ENCODE measurements around the gene VANGL1.

The VANGL1 gene

DNA sequence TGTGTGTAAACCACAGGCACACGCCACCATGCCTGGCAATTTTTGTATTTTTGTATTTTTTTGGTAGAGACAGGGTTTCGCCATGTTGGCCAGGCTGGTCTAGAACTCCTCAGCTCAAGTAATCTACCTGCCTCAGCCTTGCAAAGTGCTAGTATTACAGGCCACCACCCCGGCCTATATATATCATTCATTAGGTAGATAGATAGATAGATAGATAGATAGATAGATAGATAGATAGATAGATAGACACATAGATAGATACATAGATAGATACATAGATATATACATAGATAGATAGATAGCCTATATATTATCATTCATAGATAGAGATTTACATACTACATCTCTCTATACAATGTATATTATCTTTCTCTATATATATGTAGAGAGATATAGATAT is 46.0 kb downstream of the VANGL1 start:
- Mint-ChIP-seq H3K9me3 (no peaks in the 10 kb centered on the region), H3K4me3 (no peak overlapping the region), H3K27me3 (no peaks in the 10 kb centered on the region), H3K4me1 (ENCODE audit: low read depth) (no peaks in the 10 kb centered on the region), H3K36me3 (ENCODE audit: low read depth) (peaks cover 8% of the 10 kb centered on the region), H3K27ac (no peak overlapping the region)
- DNase-seq: no peak

DNA sequence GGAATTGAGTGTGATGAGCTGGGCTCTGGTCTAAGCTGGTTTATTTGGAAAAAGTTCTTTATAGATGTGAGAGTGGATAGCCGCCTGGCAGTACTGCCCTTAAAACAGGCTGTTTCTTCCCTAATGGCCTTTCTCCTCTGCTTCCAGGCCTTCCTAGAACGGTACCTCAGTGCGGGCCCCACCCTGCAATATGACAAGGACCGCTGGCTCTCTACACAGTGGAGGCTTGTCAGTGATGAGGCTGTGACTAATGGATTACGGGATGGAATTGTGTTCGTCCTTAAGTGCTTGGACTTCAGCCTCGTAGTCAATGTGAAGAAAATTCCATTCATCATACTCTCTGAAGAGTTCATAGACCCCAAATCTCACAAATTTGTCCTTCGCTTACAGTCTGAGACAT is 49.2 kb downstream of the VANGL1 start:
- peaks cover 3% of the 10 kb centered on the region for H3K36me3 Mint-ChIP-seq (ENCODE audit: low read depth)
- no peaks in the 10 kb centered on the region for H3K4me1 Mint-ChIP-seq (ENCODE audit: low read depth)
- no peak for DNase-seq
- no peak overlapping the region for H3K27ac Mint-ChIP-seq
- H3K27me3 Mint-ChIP-seq: no peaks in the 10 kb centered on the region
- H3K9me3 Mint-ChIP-seq: no peaks in the 10 kb centered on the region
- H3K4me3 Mint-ChIP-seq: no peak overlapping the region

DNA sequence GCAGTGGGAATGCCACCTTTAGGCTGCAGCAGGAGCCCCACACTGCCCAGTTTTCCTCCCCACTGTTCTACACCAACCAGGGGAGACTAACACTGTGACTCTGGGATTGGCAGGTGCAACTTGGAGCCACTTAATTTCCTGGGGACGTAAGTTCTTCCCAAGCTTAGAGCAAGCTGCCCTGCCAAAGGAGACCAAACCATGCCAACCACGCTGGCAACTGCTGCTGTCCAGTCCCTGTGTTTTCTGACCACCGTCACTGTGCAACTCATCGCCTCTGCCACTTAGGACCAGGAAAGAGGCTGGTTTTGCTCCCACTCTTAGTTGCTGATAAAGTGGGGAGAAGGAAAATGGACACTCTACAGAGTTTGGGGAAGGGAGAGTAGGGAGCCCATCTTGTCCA is 50.5 kb downstream of the VANGL1 start:
- no peak for DNase-seq
- no peaks in the 10 kb centered on the region for H3K4me1 Mint-ChIP-seq (ENCODE audit: low read depth)
- H3K27me3 Mint-ChIP-seq: no peaks in the 10 kb centered on the region
- no peak overlapping the region for H3K27ac Mint-ChIP-seq
- no peak overlapping the region for H3K4me3 Mint-ChIP-seq
- H3K36me3 Mint-ChIP-seq (ENCODE audit: low read depth): peaks cover 3% of the 10 kb centered on the region
- H3K9me3 Mint-ChIP-seq: no peaks in the 10 kb centered on the region

DNA sequence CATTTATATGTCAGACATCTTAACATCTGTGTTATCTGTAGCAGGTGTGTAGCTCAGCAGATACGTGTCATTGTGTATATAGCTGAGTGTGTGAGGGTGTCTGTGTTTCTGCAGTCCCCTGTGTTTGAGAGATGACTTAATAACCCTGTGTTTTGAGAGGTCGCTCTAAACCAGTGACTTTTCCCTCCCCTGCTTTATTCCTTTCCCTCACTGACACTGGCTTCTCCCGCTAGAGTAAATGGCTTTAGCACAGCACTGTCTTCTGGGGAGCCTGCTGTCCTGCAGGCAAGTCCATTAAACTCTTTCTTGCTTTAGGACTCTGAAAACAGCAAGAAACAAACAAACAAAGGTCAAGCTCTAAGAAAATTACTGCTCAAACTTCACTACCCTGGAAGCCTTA is 53.0 kb downstream of the VANGL1 start:
- Mint-ChIP-seq H3K4me3 (no peak overlapping the region), H3K4me1 (ENCODE audit: low read depth) (no peaks in the 10 kb centered on the region), H3K9me3 (no peaks in the 10 kb centered on the region), H3K27ac (no peak overlapping the region), H3K27me3 (peaks cover 3% of the 10 kb centered on the region), H3K36me3 (ENCODE audit: low read depth) (peaks cover 3% of the 10 kb centered on the region)
- DNase-seq: no peak

DNA sequence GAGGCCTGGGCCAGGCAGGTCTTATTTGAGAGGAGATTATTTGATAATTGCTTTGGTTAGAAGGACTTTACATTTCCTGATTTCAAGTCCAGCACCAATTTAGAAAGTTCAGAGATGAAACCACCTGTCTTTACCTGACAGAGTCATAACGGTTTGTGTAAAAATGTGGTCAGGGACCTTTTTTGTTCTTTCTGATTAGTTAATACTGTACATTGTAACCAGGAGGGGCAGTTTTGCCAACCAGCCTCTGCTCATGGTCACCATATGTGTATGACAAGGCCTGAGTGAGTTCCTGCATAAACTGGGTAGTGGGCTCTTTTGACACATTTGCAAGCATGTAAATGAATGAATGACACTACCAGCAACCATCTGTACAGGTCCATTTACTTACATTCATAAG is 55.8 kb downstream of the VANGL1 start:
- H3K4me3 Mint-ChIP-seq: no peak overlapping the region

DNA sequence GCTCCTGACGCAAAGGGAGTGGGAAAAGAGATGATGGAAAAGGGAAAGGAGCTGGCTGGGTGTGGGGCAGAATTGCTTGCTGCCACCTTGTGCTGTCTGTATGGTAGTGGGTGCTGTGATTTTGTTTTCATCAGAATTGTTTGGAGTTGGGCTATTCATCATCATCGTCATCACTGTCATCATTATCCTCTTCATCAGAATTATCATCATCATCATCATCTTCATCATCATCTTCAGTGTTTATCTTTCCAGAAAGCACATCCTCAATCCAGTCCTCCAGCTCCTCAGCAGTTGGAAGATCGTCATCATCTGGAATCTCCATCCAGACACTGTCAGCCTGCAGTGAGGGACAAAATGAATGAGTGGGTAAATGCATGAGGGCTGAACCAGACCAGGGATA is 59.3 kb downstream of the VANGL1 start:
- DNase-seq: no peak
- no peaks in the 10 kb centered on the region for H3K9me3 Mint-ChIP-seq
- H3K36me3 Mint-ChIP-seq (ENCODE audit: low read depth): no peaks in the 10 kb centered on the region
- H3K4me1 Mint-ChIP-seq (ENCODE audit: low read depth): no peaks in the 10 kb centered on the region
- no peak overlapping the region for H3K4me3 Mint-ChIP-seq
- H3K27me3 Mint-ChIP-seq: peaks cover 8% of the 10 kb centered on the region
- no peak overlapping the region for H3K27ac Mint-ChIP-seq

More for the DNA sequence above, 55.8 kb downstream of the VANGL1 start:
- H3K36me3 Mint-ChIP-seq (ENCODE audit: low read depth): no peaks in the 10 kb centered on the region
- H3K4me1 Mint-ChIP-seq (ENCODE audit: low read depth): no peaks in the 10 kb centered on the region
- no peak overlapping the region for H3K27ac Mint-ChIP-seq
- peaks cover 8% of the 10 kb centered on the region for H3K27me3 Mint-ChIP-seq
- H3K9me3 Mint-ChIP-seq: no peaks in the 10 kb centered on the region
- no peak for DNase-seq

DNA sequence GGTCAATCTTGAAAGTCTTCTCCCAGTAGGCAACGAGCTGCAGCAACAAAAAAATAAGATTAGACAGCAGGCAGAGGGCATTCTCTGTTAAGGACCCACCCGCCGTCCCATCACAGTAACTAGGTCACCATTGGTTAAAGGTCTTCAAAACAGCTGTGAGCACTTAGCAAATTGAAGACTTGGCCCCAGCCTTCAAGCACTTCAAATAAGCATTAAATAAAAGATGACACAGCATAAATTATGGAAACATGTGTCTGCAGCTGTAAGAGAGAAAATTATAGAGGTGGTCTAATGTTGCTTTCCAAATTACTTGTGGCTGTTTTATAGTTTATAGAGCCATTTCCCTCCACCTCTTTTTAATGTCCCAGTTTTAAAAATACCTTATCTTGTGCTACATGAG is 61.2 kb downstream of the VANGL1 start:
- H3K36me3 Mint-ChIP-seq (ENCODE audit: low read depth): no peaks in the 10 kb centered on the region
- H3K4me1 Mint-ChIP-seq (ENCODE audit: low read depth): no peaks in the 10 kb centered on the region
- no peak for DNase-seq
- H3K27ac Mint-ChIP-seq: no peak overlapping the region
- no peaks in the 10 kb centered on the region for H3K9me3 Mint-ChIP-seq
- H3K4me3 Mint-ChIP-seq: no peak overlapping the region
- peaks cover 14% of the 10 kb centered on the region for H3K27me3 Mint-ChIP-seq

DNA sequence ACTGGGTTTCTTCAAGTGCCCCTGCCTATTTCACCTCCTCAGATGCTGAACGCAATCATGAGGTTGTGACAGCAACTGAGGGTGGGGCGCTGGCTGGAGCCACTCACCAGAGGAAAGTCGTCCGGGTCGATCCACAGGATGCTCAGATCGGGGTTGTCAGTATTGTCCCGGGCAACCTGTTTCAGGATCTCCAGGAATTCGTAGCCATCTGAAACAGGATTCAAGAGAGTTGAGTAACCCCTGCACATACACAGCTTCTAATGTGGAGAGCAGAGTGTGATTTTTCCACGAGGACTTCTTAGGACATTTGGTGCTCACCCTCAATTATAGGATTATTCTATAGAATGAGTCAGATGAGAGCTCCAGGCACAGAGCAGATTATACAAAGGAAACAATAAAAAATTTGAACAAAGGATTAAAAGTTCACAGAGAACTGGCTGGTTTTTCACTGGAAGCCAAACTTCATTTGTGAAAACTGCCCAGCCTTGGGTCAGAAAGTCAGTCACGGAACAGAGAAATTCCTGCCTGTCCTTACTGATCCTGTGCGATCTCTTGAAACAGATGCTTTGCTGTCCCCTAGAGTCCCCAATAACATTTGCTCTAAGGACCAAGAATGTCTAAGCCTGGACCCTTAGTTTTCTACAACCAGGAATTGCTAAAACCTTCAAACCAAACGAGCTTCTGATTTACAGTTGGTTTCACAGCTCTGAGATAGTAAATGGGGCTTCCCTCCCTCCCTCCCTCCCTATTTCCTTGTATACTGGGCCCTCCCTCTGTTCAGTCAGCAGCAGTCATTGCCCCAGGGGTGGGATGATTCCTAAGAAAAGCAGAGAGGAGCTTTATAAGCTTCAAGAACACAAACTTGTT is 63.5 kb downstream of the VANGL1 start:
- Mint-ChIP-seq H3K4me1 (ENCODE audit: low read depth) (no peaks in the 10 kb centered on the region), H3K36me3 (ENCODE audit: low read depth) (no peaks in the 10 kb centered on the region), H3K4me3 (no peak overlapping the region), H3K9me3 (no peaks in the 10 kb centered on the region), H3K27ac (no peak overlapping the region), H3K27me3 (peaks cover 25% of the 10 kb centered on the region)
- no peak for DNase-seq

DNA sequence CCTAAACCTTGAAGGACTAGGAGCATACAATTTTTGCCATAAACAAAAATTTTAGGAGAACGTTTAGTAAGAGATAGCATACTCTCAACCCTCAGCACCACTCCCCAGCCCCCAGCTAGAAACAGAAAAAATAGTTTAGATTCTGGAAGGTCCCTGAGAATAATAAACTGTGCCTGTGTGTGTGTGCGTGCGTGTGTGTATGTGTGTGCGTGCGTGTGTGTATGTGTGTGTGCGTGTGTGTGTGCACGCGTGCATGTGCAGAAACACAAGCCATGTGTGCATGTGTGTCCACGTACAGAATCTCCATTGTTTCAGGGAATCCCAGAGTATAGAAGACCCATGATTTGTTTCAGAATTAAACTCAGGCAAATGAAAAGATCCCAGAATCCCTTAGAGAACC is 64.2 kb downstream of the VANGL1 start:
- DNase-seq: no peak
- no peaks in the 10 kb centered on the region for H3K4me1 Mint-ChIP-seq (ENCODE audit: low read depth)
- H3K4me3 Mint-ChIP-seq: no peak overlapping the region
- no peaks in the 10 kb centered on the region for H3K9me3 Mint-ChIP-seq
- no peaks in the 10 kb centered on the region for H3K36me3 Mint-ChIP-seq (ENCODE audit: low read depth)
- no peak overlapping the region for H3K27ac Mint-ChIP-seq
- H3K27me3 Mint-ChIP-seq: peaks cover 27% of the 10 kb centered on the region

DNA sequence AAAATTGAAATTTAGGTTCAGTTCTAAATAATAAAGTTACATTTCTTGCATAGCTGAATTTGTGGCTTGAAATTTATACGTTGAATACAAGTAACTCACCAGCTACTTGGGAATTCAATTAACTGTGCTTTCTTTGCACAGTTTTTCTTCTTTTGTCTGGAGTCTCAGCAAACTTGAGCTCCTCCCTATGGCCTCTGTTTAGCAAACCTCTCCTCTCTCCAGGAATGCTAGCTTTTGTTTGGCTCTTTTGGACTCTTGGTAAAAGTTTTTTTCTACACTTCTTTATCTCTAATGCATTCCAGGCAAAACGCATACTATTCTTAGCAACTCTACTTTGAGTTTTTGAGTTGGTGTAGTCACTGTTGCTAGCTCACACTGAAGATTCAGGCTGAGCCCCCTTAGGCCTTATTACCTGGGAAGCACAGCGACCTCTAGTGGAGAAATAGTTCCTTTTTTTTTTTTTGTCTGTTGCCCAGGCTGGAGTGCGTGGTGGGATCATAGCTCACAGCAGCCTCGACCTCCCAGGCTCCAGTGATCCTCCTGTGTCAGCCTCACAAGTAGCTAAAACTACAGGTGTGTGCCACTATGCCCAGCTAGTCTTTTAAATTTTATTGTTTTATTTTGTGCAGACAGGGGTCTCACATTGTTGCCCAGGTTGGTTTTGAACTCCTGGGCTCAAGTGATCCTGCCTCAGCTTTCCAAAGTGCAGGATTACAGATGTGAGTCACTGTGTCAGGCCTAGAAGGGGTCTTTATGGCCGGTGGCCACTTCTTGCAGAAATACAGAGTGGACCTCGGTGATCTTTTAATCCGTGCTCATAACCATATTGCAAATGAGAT is 65.0 kb downstream of the VANGL1 start:
- Mint-ChIP-seq H3K4me1 (ENCODE audit: low read depth) (no peaks in the 10 kb centered on the region), H3K4me3 (no peak overlapping the region)
- DNase-seq: no peak

DNA sequence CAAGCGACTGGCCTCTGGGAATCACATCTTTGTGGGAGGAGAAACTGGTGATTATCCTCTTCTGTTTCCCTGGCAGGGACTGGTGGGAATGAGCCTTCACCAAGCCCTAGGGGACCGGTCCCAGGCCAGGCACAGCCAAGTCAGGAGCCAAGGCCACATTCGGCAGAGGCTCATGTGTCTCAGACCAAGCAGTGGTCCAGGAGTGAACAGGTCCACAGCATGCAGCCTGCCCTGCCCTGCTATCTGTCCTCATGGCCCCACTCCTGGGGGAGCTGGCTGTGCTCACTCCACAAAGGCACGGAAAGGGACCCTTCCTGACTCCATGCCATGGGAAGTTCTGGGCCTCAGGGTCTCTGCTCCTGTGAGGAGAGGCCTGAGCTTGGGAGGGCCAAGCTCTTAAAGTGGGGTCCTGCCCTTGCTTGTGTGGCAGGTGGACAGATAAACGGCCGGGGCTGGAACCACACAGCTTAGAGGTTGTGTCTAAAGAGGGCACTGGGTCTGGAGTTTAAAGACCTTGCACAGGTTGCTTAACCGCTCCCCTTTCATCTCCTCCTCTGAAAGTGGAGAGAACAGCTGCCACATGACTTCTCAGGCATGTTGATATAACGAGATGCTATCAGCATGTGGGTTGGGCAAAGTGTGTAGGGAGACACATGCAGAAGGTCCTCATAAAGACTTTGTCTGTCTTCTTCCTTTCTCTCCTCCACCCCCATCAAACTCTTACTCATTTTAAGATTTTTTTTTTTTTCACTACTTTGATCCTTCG is 69.3 kb downstream of the VANGL1 start:
- H3K4me1 Mint-ChIP-seq (ENCODE audit: low read depth): no peaks in the 10 kb centered on the region
- no peak overlapping the region for H3K27ac Mint-ChIP-seq
- no peaks in the 10 kb centered on the region for H3K36me3 Mint-ChIP-seq (ENCODE audit: low read depth)
- H3K9me3 Mint-ChIP-seq: no peaks in the 10 kb centered on the region
- DNase-seq: no peak
- peaks cover 32% of the 10 kb centered on the region for H3K27me3 Mint-ChIP-seq
- H3K4me3 Mint-ChIP-seq: no peak overlapping the region

More for the DNA sequence above, 65.0 kb downstream of the VANGL1 start:
- H3K9me3 Mint-ChIP-seq: no peaks in the 10 kb centered on the region
- H3K27me3 Mint-ChIP-seq: peaks cover 26% of the 10 kb centered on the region
- H3K27ac Mint-ChIP-seq: no peak overlapping the region
- H3K36me3 Mint-ChIP-seq (ENCODE audit: low read depth): no peaks in the 10 kb centered on the region

DNA sequence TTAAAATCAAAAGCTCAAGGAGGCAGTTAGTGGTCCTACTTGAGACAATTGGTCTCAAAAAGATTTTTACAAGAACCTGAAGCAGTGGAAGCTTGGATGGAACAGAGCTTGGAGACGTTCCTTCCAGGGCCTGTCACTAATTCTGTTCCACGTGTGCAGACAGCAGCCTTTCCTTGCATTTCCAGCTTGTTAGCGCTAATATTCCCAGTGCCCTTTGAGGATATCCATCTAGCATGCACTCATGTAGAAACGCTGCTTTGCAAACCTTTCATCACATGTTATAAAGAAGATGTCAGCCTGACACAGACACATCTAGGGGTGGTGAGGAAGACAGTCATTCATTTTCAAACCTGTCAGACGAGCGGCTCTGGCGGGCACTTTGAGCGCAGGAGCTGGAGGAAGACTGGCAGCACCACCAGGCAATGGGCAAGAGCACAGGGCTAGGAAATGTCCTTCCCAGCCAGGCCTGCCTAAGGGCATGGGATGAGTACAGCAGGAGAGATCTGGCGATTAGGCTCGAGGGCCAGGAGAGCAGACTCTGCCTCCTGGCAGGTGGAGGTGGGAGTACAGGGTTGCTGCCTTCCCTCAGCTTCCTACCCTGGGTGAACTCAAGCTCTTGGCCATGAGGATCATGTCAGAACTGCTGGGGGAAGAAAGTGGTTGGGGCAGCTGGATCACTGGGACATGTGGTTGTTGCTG is 71.3 kb downstream of the VANGL1 start:
- Mint-ChIP-seq H3K36me3 (ENCODE audit: low read depth) (no peaks in the 10 kb centered on the region), H3K27ac (no peak overlapping the region), H3K4me3 (no peak overlapping the region), H3K9me3 (no peaks in the 10 kb centered on the region), H3K27me3 (peaks cover 39% of the 10 kb centered on the region), H3K4me1 (ENCODE audit: low read depth) (no peaks in the 10 kb centered on the region)
- DNase-seq: no peak

DNA sequence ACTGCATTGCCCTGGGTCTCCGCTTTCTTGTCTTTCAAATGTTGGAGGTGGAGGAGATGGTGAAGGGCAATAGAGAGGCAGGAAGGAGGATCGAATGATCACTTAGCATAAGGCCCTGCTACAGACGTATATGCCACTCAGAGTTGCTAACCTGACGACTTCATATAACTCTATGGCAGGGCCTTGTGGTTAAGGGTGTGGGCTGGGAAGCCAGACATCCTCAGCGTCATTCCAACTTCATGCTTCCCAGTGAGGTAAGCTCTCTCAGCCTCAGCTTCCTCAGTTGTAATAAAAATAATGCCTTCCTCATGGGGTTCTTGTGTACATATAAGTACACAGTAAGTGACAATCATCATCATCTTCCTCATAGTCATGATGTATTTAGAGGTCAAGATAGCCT is 72.1 kb downstream of the VANGL1 start:
- H3K4me1 Mint-ChIP-seq (ENCODE audit: low read depth): no peaks in the 10 kb centered on the region
- no peak overlapping the region for H3K27ac Mint-ChIP-seq
- H3K9me3 Mint-ChIP-seq: no peaks in the 10 kb centered on the region
- no peaks in the 10 kb centered on the region for H3K36me3 Mint-ChIP-seq (ENCODE audit: low read depth)
- no peak for DNase-seq
- H3K27me3 Mint-ChIP-seq: peaks cover 43% of the 10 kb centered on the region
- no peak overlapping the region for H3K4me3 Mint-ChIP-seq

DNA sequence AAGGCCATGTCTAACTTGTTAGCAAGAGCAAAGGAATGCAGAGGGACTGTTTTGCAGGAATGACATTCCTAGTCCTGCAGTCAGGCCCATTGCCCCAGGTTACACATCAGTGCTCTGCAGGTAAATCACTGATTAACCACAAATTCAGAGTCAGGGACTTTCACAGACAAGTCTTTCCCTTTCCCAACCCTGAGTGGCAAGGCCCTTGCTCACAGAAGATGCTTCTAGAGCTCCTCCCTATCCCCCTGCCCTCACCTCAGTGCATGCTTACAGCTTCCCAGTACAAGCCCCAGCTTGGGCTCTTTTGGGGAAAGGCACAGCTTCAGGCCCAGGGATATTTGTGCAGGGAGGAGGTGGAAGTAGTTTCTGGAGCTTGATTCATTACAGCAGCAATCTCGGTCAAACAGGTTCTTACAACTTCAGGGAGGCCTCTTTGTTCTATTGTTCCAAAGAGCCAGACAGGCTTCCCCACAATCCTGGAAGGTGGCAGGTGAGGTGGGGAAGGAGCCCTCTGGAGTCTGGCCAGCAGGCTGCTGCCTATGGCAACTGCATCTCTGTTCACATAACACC is 72.9 kb downstream of the VANGL1 start:
- no peaks in the 10 kb centered on the region for H3K4me1 Mint-ChIP-seq (ENCODE audit: low read depth)
- H3K4me3 Mint-ChIP-seq: no peak overlapping the region
- peaks cover 36% of the 10 kb centered on the region for H3K27me3 Mint-ChIP-seq
- no peak for DNase-seq
- no peak overlapping the region for H3K27ac Mint-ChIP-seq
- H3K9me3 Mint-ChIP-seq: no peaks in the 10 kb centered on the region
- H3K36me3 Mint-ChIP-seq (ENCODE audit: low read depth): no peaks in the 10 kb centered on the region
